Endothelial cell of umbilical vein (primary cell): ENCODE results near the gene NPVF. TPM values are rescaled to one million over a fixed set of nuclear protein-coding genes. Genes with fewer than 3 reads are reported as not detected.

Experiments used
- BruUV-seq: library from RNA; stranded (reverse); fragments of 400-500 nt; replicated peaks from 2 replicates; lab custom pipeline; 2021; lab: Mats Ljungman, UMichigan
- CTCF ChIA-PET: fragments of 300-600, 350-600 bp; sonication (Branson Sonifier 250); formaldehyde crosslinking; loops from one replicate; lab custom pipeline; 2021; ENCODE audit warnings: antibody characterized with exemption, inconsistent platforms; lab: Charles Lee
- POLR2A ChIA-PET: fragments of 300-600, 350-600 bp; sonication (Branson Sonifier 250); formaldehyde crosslinking; loops from one replicate; lab custom pipeline; 2021; ENCODE audit warnings: antibody characterized with exemption, inconsistent platforms; lab: Charles Lee
- DNase-seq: peaks from one replicate; pipeline ENCODE4 v3.0.0-alpha.2; 2011; ENCODE audit warnings: low read depth, low spot score
- FAIRE-seq: peaks from 2 replicates; lab custom pipeline; 2011; peaks lifted over from hg19 to GRCh38; lab: Jason Lieb, UNC
- H2AFZ ChIP-seq: 2 replicates; pipeline ENCODE4 v1.6.0; 2012; ENCODE audit warnings: low read depth, low read length, control low read depth, inconsistent platforms
- H3K27ac ChIP-seq: 2 replicates; pipeline ENCODE4 v1.5.1; 2011; ENCODE audit warnings: low read depth, mild to moderate bottlenecking, control low read depth, low read length, moderate library complexity; ENCODE audit not compliant: insufficient read depth
- H3K27me3 ChIP-seq, 2 experiments: 2 replicates each; pipeline versions ENCODE4 v1.6.0 to v1.6.1; 2011; ENCODE audit warnings: low read length in 2 of 2, mixed read lengths in 1 of 2; ENCODE audit not compliant: control insufficient read depth in 2 of 2, insufficient read depth in 2 of 2
- H3K36me3 ChIP-seq, 2 experiments: 2 replicates in 1 of 2; 3 replicates in 1 of 2; pipeline ENCODE4 v1.5.1; 2011; ENCODE audit warnings: low read length in 2 of 2, mild to moderate bottlenecking in 1 of 2, moderate library complexity in 1 of 2; ENCODE audit not compliant: control insufficient read depth in 2 of 2, insufficient read depth in 2 of 2; ENCODE audit errors: extremely low read depth in 1 of 2
- H3K4me1 ChIP-seq: 3 replicates; pipeline ENCODE4 v1.5.1; 2011; ENCODE audit warnings: mild to moderate bottlenecking, low read length; ENCODE audit not compliant: control insufficient read depth, insufficient read depth; ENCODE audit errors: extremely low read depth
- H3K4me2 ChIP-seq: 2 replicates; pipeline ENCODE4 v1.6.1; 2011; ENCODE audit warnings: low read length, control low read depth, mixed read lengths; ENCODE audit not compliant: insufficient read depth
- H3K4me3 ChIP-seq, 3 experiments: fragments of 200-600 bp in 1 of 3; sonication (generic), shearing (Covaris generic) in 1 of 3; replicated peaks in 1 of 3; 2 replicates each; pipeline ENCODE4 v1.5.1; 2011 to 2016; ENCODE audit warnings: control low read depth in 3 of 3, low read length in 3 of 3, mild to moderate bottlenecking in 2 of 3, inconsistent platforms in 1 of 3, low read depth in 1 of 3, moderate library complexity in 1 of 3; ENCODE audit not compliant: insufficient read depth in 1 of 3
- H3K79me2 ChIP-seq: 2 replicates; pipeline ENCODE4 v1.6.0; 2012; ENCODE audit warnings: low read length, inconsistent platforms; ENCODE audit not compliant: control insufficient read depth, insufficient read depth
- H3K9ac ChIP-seq: replicated peaks from 2 replicates; pipeline ENCODE3; 2011; ENCODE audit warnings: low read length, control low read depth; ENCODE audit not compliant: insufficient read depth; ENCODE audit errors: extremely low read depth
- H3K9me1 ChIP-seq: replicated peaks from 3 replicates; pipeline ENCODE4 v1.6.0; 2011; ENCODE audit warnings: mild to moderate bottlenecking, low read length; ENCODE audit not compliant: control insufficient read depth, insufficient read depth; ENCODE audit errors: extremely low read depth
- H3K9me3 ChIP-seq: replicated peaks from 2 replicates; pipeline ENCODE4 v1.5.1; 2012; ENCODE audit warnings: low read length, inconsistent platforms; ENCODE audit not compliant: control insufficient read depth, insufficient read depth
- H4K20me1 ChIP-seq: replicated peaks from 2 replicates; pipeline ENCODE3; 2011; ENCODE audit warnings: mild to moderate bottlenecking, low read length; ENCODE audit not compliant: control insufficient read depth, insufficient read depth; ENCODE audit errors: extremely low read depth
- CTCF ChIP-seq, 2 donors: IDR thresholded peaks; 1 replicate in 1 of 2; 2 replicates in 1 of 2; pipeline ENCODE4 v1.5.1; 2011; ENCODE audit warnings: low read length in 2 of 2, mild to moderate bottlenecking in 2 of 2, moderate library complexity in 2 of 2, control low read depth in 1 of 2, inconsistent platforms in 1 of 2, low read depth in 1 of 2; ENCODE audit not compliant: insufficient read depth in 1 of 2; ENCODE audit errors: extremely low read depth in 1 of 2
- EZH2 ChIP-seq: IDR thresholded peaks from 2 replicates; pipeline ENCODE4 v1.6.1; 2012; ENCODE audit warnings: borderline replicate concordance, low read depth, mild to moderate bottlenecking, moderate library complexity, low read length, inconsistent platforms; ENCODE audit not compliant: severe bottlenecking
- FOS ChIP-seq: IDR thresholded peaks from 2 replicates; pipeline ENCODE4 v1.6.1; 2011; ENCODE audit warnings: mild to moderate bottlenecking, low read length, moderate library complexity, borderline replicate concordance; ENCODE audit not compliant: insufficient read depth
- GATA2 ChIP-seq: IDR thresholded peaks from 2 replicates; pipeline ENCODE4 v1.7.0; 2011; ENCODE audit warnings: low read depth, mild to moderate bottlenecking, moderate library complexity, mixed read lengths, low read length; ENCODE audit not compliant: insufficient read length, insufficient read depth
- JUN ChIP-seq: IDR thresholded peaks from 2 replicates; pipeline ENCODE4 v1.6.1; 2011; ENCODE audit warnings: borderline replicate concordance, low read depth; ENCODE audit not compliant: insufficient read length, insufficient read depth
- MAX ChIP-seq: IDR thresholded peaks from 2 replicates; pipeline ENCODE4 v1.6.1; 2011; ENCODE audit not compliant: insufficient read depth, insufficient read length
- MYC ChIP-seq: IDR thresholded peaks from one replicate; pipeline ENCODE4 v1.6.1; 2011; ENCODE audit warnings: mild to moderate bottlenecking, low read depth, low read length
- POLR2A ChIP-seq: IDR thresholded peaks from 2 replicates; pipeline ENCODE4 v1.6.1; 2012; ENCODE audit warnings: low read depth, mild to moderate bottlenecking, control low read depth, low read length
- POLR2AphosphoS5 ChIP-seq: IDR thresholded peaks from 2 replicates; pipeline ENCODE4 v1.6.1; 2012; ENCODE audit warnings: low read depth, mild to moderate bottlenecking, control low read depth, low read length, moderate library complexity; ENCODE audit not compliant: insufficient read depth
- dilution Hi-C: fragments of 300-500 bp; cut with MboI; formaldehyde crosslinking; loops from one replicate; pipeline ENCODE4 v1.15.0; 2019; ENCODE audit warnings: low sequenced_read_pairs; ENCODE audit not compliant: extremely low pct_ligation_motif_present
- intact Hi-C: fragments of 100-400 bp; cut with micrococcal nuclease; formaldehyde crosslinking; loops from one replicate; pipeline ENCODE4 v1.10.0; 2022
- polyA plus RNA-seq, 4 experiments: library from polyadenylated mRNA; depleted of rRNA in 3 of 4; stranded (reverse) in 3 of 4; unstranded in 1 of 4; fragments of >200 nt; gene quantifications; 2 replicates each; pipeline versions ENCODE4 v1.2.1 to v1.2.3, GENCODE V29; 2011 to 2012; ENCODE audit warnings: missing spikeins in 1 of 4
- total RNA-seq: library from RNA; stranded (reverse); gene quantifications from 2 replicates; pipeline ENCODE4 v1.2.3, GENCODE V29; 2021

The NPVF gene
- total and polyA plus RNA-seq, 2 donors (not counting 3 experiments of a cell fraction or from before 2014, with no cell fraction given) = not detected

- no peaks in the 10 kb centered on the region for H3K9me1 ChIP-seq
- intact Hi-C loops = no loop called here
- no peak overlapping the region for H2AFZ ChIP-seq
- H3K27ac ChIP-seq = no peak overlapping the region
- H3K27me3 ChIP-seq = no peaks in the 10 kb centered on the region
- H3K4me2 ChIP-seq = no peak overlapping the region
- no peak overlapping the region for H3K9ac ChIP-seq
- no peak overlapping the region for H3K4me3 ChIP-seq
- H3K79me2 ChIP-seq = no peaks in the 10 kb centered on the region
- FAIRE-seq = no peak
- no peaks in the 10 kb centered on the region for H3K36me3 ChIP-seq
- ChIA-PET CTCF (interaction anchor here (1.2 to 2.4 kb wide), 6 partner anchors 12 to 595 kb away, joined by 3 to 20 read pairs (median 4); a partner anchor contains a TSS), POLR2A (no interaction called here)
- no peak for DNase-seq
- BruUV-seq = no TSS peak
- dilution Hi-C loops = no loop called here
- TF ChIP-seq POLR2A (no peak), CTCF (IDR thresholded peaks at IDR 0.05; ENCODE audit: extremely low read depth in 1 of 2, insufficient read depth in 1 of 2, low read depth in 1 of 2, low read length in 2 of 2) (no peak), MAX (no peak)
- no peaks in the 10 kb centered on the region for H4K20me1 ChIP-seq
- H3K4me1 ChIP-seq = no peaks in the 10 kb centered on the region
- H3K9me3 ChIP-seq = no peaks in the 10 kb centered on the region
These were observed 28.1 kb upstream of the NPVF start for GRCh38 chr7:25256333-25256819.

- POLR2A ChIA-PET = no interaction called here
These were observed 27.5 kb upstream of the NPVF start for GRCh38 chr7:25255611-25256332.

More at GRCh38 chr7:25255611-25256332, 27.5 kb upstream of the NPVF start:
- H3K27ac ChIP-seq = no peak overlapping the region
- H3K36me3 ChIP-seq = no peaks in the 10 kb centered on the region
- CTCF ChIA-PET = interaction anchor here (1.2 to 2.4 kb wide), 6 partner anchors 11 to 596 kb away, joined by 3 to 20 read pairs (median 4); a partner anchor contains a TSS
- no peak overlapping the region for H3K4me3 ChIP-seq
- H3K9me1 ChIP-seq = no peaks in the 10 kb centered on the region
- no peak overlapping the region for H2AFZ ChIP-seq
- no peaks in the 10 kb centered on the region for H4K20me1 ChIP-seq
- dilution Hi-C loops = no loop called here
- intact Hi-C loops = no loop called here
- no peak for DNase-seq
- no peak overlapping the region for H3K4me2 ChIP-seq
- no peaks in the 10 kb centered on the region for H3K4me1 ChIP-seq
- H3K9me3 ChIP-seq = no peaks in the 10 kb centered on the region
- H3K27me3 ChIP-seq = no peaks in the 10 kb centered on the region
- no peak for FAIRE-seq
- no TSS peak for BruUV-seq
- no peak for TF ChIP-seq POLR2A
- TF ChIP-seq MYC = no peak
- TF ChIP-seq POLR2AphosphoS5 = no peak
- no peak for TF ChIP-seq FOS
- TF ChIP-seq JUN = no peak
- TF ChIP-seq GATA2 = no peak
- no peak for TF ChIP-seq EZH2
- no peak for TF ChIP-seq CTCF (IDR thresholded peaks at IDR 0.05; ENCODE audit: extremely low read depth in 1 of 2, insufficient read depth in 1 of 2, low read depth in 1 of 2, low read length in 2 of 2)
- no peak for TF ChIP-seq MAX
- H3K79me2 ChIP-seq = no peaks in the 10 kb centered on the region
- H3K9ac ChIP-seq = no peak overlapping the region
